ENCODE results near the gene HTRA1.

- TF ChIP-seq, protein P1, sequence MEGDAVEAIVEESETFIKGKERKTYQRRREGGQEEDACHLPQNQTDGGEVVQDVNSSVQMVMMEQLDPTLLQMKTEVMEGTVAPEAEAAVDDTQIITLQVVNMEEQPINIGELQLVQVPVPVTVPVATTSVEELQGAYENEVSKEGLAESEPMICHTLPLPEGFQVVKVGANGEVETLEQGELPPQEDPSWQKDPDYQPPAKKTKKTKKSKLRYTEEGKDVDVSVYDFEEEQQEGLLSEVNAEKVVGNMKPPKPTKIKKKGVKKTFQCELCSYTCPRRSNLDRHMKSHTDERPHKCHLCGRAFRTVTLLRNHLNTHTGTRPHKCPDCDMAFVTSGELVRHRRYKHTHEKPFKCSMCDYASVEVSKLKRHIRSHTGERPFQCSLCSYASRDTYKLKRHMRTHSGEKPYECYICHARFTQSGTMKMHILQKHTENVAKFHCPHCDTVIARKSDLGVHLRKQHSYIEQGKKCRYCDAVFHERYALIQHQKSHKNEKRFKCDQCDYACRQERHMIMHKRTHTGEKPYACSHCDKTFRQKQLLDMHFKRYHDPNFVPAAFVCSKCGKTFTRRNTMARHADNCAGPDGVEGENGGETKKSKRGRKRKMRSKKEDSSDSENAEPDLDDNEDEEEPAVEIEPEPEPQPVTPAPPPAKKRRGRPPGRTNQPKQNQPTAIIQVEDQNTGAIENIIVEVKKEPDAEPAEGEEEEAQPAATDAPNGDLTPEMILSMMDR (IDR thresholded peaks at IDR 0.05) = no peak
- no peak for TF ChIP-seq POLR2A (IDR thresholded peaks at IDR 0.05)
Observed at GRCh38 chr10:122493761-122494160, 32.4 kb downstream of the HTRA1 start.
